Measurements from ENCODE around the gene RBM39. TPM values are rescaled to one million over a fixed set of nuclear protein-coding genes. Genes with fewer than 3 reads are reported as not detected.

Gene RBM39
- total and polyA plus RNA-seq, 2 of the 8 experiments (the other 6 are each of a cell fraction or from before 2014, with no cell fraction given), result 78.0 to 219 TPM

GRCh38 chr20:35714127-35714526 is 27.9 kb downstream of the RBM39 start:
- CTCF ChIA-PET (ENCODE audit: partially characterized antibody), result interaction anchor here (1.2 to 1.7 kb wide), 2 partner anchors 14 to 28 kb away, joined by 3 to 5 read pairs; partner anchors contain the start of gene RBM39
- no peak overlapping the region for H3K4me3 ChIP-seq (ENCODE audit: extremely low read depth in 1 of 4, insufficient read depth in 2 of 4, low read depth in 3 of 4, low read length in 4 of 4)

More at GRCh38 chr20:35714127-35714526, 27.9 kb downstream of the RBM39 start:
- Histone ChIP-seq H3K79me1 (ENCODE audit: low read depth, low read length) (0 out of 2 replicates have a peak, but pooled peaks cover 3% of the 10 kb centered on the region), H3K18ac (ENCODE audit: extremely low read depth, low read length) (no peak overlapping the region), H3K79me2 (ENCODE audit: control insufficient read depth in 1 of 2, insufficient read depth in 2 of 2, low read length in 2 of 2) (peaks cover 0 to 70% of the 10 kb centered on the region in 2 experiments; a peak in 2 of 4 replicates), H3K14ac (ENCODE audit: insufficient read length) (no peak overlapping the region), H3K4me1 (replicated peaks in 1 of 4; ENCODE audit: control insufficient read depth in 3 of 4, insufficient read depth in 4 of 4, low read length in 3 of 4) (no peaks in the 10 kb centered on the region), H2BK20ac (ENCODE audit: low read length) (no peak overlapping the region), H2BK5ac (ENCODE audit: low read depth, low read length) (no peak overlapping the region), H3K23me2 (ENCODE audit: low read depth, low read length) (no peaks in the 10 kb centered on the region), H4K20me1 (replicated peaks in 1 of 2; ENCODE audit: control insufficient read depth in 1 of 2, insufficient read depth in 2 of 2, low read length in 2 of 2) (peaks cover 10% of the 10 kb centered on the region in 2 experiments), H3K4ac (replicated peaks; ENCODE audit: insufficient read length, low read depth, low read length) (no peak overlapping the region), H3K9ac (replicated peaks in 1 of 4; ENCODE audit: extremely low read depth in 1 of 4, low read depth in 3 of 4, low read length in 3 of 4) (no peak overlapping the region), H4K91ac (replicated peaks; ENCODE audit: insufficient read length, low read length) (no peak overlapping the region), H2AK5ac (ENCODE audit: low read depth, low read length) (no peak overlapping the region), H2AFZ (ENCODE audit: low read length) (no peak overlapping the region), H3K27ac (ENCODE audit: low read depth, low read length) (no peak overlapping the region), H4K8ac (ENCODE audit: extremely low read depth, insufficient read depth, low read length) (no peak overlapping the region; the same call in 1 of the 2 replicates), H3K4me2 (ENCODE audit: insufficient read depth in 1 of 2, low read depth in 2 of 2, low read length in 2 of 2) (no peak overlapping the region), H4K5ac (ENCODE audit: insufficient read length, low read depth, low read length) (no peak overlapping the region), H2BK12ac (ENCODE audit: low read depth, low read length) (no peak overlapping the region), H3K36me3 (ENCODE audit: control insufficient read depth in 2 of 4, insufficient read depth in 4 of 4, low read length in 3 of 4) (peaks cover 33 to 99% (median 85%) of the 10 kb centered on the region in 4 experiments), H2BK15ac (ENCODE audit: low read length) (no peak overlapping the region), H3K9me3 (ENCODE audit: insufficient read depth in 2 of 2, low read depth in 1 of 2, low read length in 1 of 2) (no peaks in the 10 kb centered on the region), H3K23ac (ENCODE audit: insufficient read length) (no peak overlapping the region), H3K56ac (replicated peaks; ENCODE audit: insufficient read length, low read depth, low read length) (no peak overlapping the region), H2BK120ac (replicated peaks; ENCODE audit: low read depth, low read length) (no peak overlapping the region), H3K27me3 (replicated peaks in 1 of 4; ENCODE audit: control insufficient read depth in 3 of 4, extremely low read depth in 1 of 4, insufficient read depth in 3 of 4, low read length in 3 of 4) (no peaks in the 10 kb centered on the region; a peak in 1 of 7 replicates)
- no peak for DNase-seq (ENCODE audit: low read depth in 1 of 2, low spot score in 2 of 2)
- TF ChIP-seq MAX (IDR thresholded peaks at IDR 0.05) (no peak), PHF8 (conservative IDR thresholded peaks at IDR 0.05; ENCODE audit: low read depth, low read length) (no peak), YY1 (IDR thresholded peaks at IDR 0.05; ENCODE audit: low read depth, low read length) (no peak), GABPA (IDR thresholded peaks at IDR 0.05; ENCODE audit: borderline replicate concordance, insufficient read depth, low read length) (no peak), JUND (IDR thresholded peaks at IDR 0.05; ENCODE audit: low read length) (no peak), CTBP2 (IDR thresholded peaks at IDR 0.05; ENCODE audit: borderline replicate concordance, insufficient read depth, insufficient read length, low read length) (no peak), RBBP5 (IDR thresholded peaks at IDR 0.05; ENCODE audit: borderline replicate concordance, low read depth, low read length) (no peak), SP4 (IDR thresholded peaks at IDR 0.05; ENCODE audit: low read length) (no peak), CEBPB (IDR thresholded peaks at IDR 0.05; ENCODE audit: low read depth, low read length) (no peak), HDAC2 (IDR thresholded peaks at IDR 0.05; ENCODE audit: borderline replicate concordance in 1 of 2, low read depth in 2 of 2, low read length in 2 of 2) (no peak), EZH2 (IDR thresholded peaks at IDR 0.05; ENCODE audit: low read depth, low read length, severe bottlenecking) (no peak), RNF2 (IDR thresholded peaks at IDR 0.05; ENCODE audit: borderline replicate concordance, low read depth, low read length, missing control alignments, poor library complexity, severe bottlenecking) (no peak)
- POLR2A ChIA-PET (ENCODE audit: partially characterized antibody), result interaction anchor here (0.6 to 45.3 kb wide), 5 partner anchors 4 to 244 kb away, joined by 3 to 2341 read pairs (median 4); partner anchors contain the start of genes NFS1, RBM39 and ROMO1
- no peak for FAIRE-seq
- 93% methylated on average over 4 of the region's 4 CpGs; no CpG with 5 or more reads in 1 of the 2 experiments for WGBS, 2 experiments (ENCODE audit: extremely low coverage in 1 of 2, insufficient coverage in 1 of 2, insufficient read length in 1 of 2, insufficient replicate concordance in 2 of 2, low coverage in 1 of 2, low lambda C conversion rate in 2 of 2, missing lambda C conversion rate in 1 of 2)
